CD8-positive, alpha-beta memory T cell (primary cell): ENCODE data around the gene IFNA5. TPM values are rescaled to one million over a fixed set of nuclear protein-coding genes. Genes with fewer than 3 reads are reported as not detected.

Experiments
- CTCF ChIA-PET: fragments of 350-600 bp; sonication (Branson Sonifier 250); formaldehyde crosslinking; loops from one replicate; lab custom pipeline; 2021; ENCODE audit warnings: antibody characterized with exemption; lab: Charles Lee
- POLR2A ChIA-PET: fragments of 350-600 bp; sonication (Branson Sonifier 250); formaldehyde crosslinking; loops from one replicate; lab custom pipeline; 2021; ENCODE audit warnings: antibody characterized with exemption; lab: Charles Lee
- DNase-seq, 5 donors: peaks; one replicate each; pipeline versions ENCODE4 v3.0.0 to v3.0.0-alpha.2; 2020 to 2022; ENCODE audit warnings: mixed read lengths in 1 of 5
- H3K27ac ChIP-seq: one replicate; pipeline ENCODE4 v1.7.0; 2013; ENCODE audit warnings: low read depth, mild to moderate bottlenecking, low read length, moderate library complexity
- H3K27me3 ChIP-seq: 2 replicates; pipeline ENCODE4 v1.7.0; 2013; ENCODE audit warnings: low read length, mild to moderate bottlenecking; ENCODE audit not compliant: insufficient read depth, poor library complexity, severe bottlenecking
- H3K36me3 ChIP-seq: 2 replicates; pipeline ENCODE4 v1.7.0; 2013; ENCODE audit warnings: mild to moderate bottlenecking, low read length, moderate library complexity; ENCODE audit not compliant: insufficient read depth
- H3K4me1 ChIP-seq: 2 replicates; pipeline ENCODE4 v1.7.0; 2013; ENCODE audit warnings: mild to moderate bottlenecking, low read length, moderate library complexity; ENCODE audit not compliant: insufficient read depth
- H3K4me3 ChIP-seq: 2 replicates; pipeline ENCODE4 v1.7.0; 2013; ENCODE audit warnings: mild to moderate bottlenecking, low read length
- H3K9me3 ChIP-seq: 2 replicates; pipeline ENCODE4 v1.7.0; 2013; ENCODE audit warnings: mild to moderate bottlenecking, low read length
- H3K27ac Mint-ChIP-seq, 8 donors: one replicate each; pipeline ENCODE4 v1.8.0; 2020 to 2021; ENCODE audit warnings: mixed read lengths in 8 of 8, mild to moderate bottlenecking in 6 of 8, inconsistent platforms in 3 of 8, moderate library complexity in 3 of 8
- H3K27me3 Mint-ChIP-seq, 2 donors: one replicate each; pipeline ENCODE4 v1.8.0; 2020 to 2021; ENCODE audit warnings: mixed read lengths in 2 of 2, mild to moderate bottlenecking in 1 of 2, moderate library complexity in 1 of 2
- H3K36me3 Mint-ChIP-seq, 3 donors: one replicate each; pipeline ENCODE4 v1.8.0; 2020 to 2021; ENCODE audit warnings: mixed read lengths in 3 of 3, inconsistent platforms in 1 of 3, mild to moderate bottlenecking in 1 of 3
- H3K4me1 Mint-ChIP-seq, 3 donors: one replicate each; pipeline ENCODE4 v1.8.0; 2020 to 2021; ENCODE audit warnings: mixed read lengths in 3 of 3, inconsistent platforms in 1 of 3, mild to moderate bottlenecking in 1 of 3
- H3K4me3 Mint-ChIP-seq, 7 donors: one replicate each; pipeline ENCODE4 v1.8.0; 2020 to 2021; ENCODE audit warnings: mixed read lengths in 7 of 7, mild to moderate bottlenecking in 6 of 7, moderate library complexity in 4 of 7, inconsistent platforms in 2 of 7
- H3K9me3 Mint-ChIP-seq, 5 donors: one replicate each; pipeline ENCODE4 v1.8.0; 2020 to 2022; ENCODE audit warnings: mixed read lengths in 5 of 5, mild to moderate bottlenecking in 3 of 5, moderate library complexity in 2 of 5, inconsistent platforms in 1 of 5
- polyA plus RNA-seq: library from polyadenylated mRNA; unstranded; fragments of 300-500 nt; fragmentation: Illumina TruSeq; gene quantifications from one replicate; pipeline ENCODE4 v1.2.3, GENCODE V29; 2021
- total RNA-seq, 2 experiments: library from RNA; stranded (reverse); gene quantifications; one replicate each; pipeline ENCODE4 v1.2.3, GENCODE V29; 2021

Gene IFNA5
- total and polyA plus RNA-seq, 3 experiments from 2014 or later = not detected

- Mint-ChIP-seq H3K27me3 (peaks cover 0 to 4% of the 10 kb centered on the region in 2 donors), H3K27ac (peak overlapping the region in 1 of 8 donors; percentile 53), H3K4me3 (no peak overlapping the region), H3K4me1 (peaks cover 3 to 8% (median 5%) of the 10 kb centered on the region in 3 donors), H3K9me3 (no peaks in the 10 kb centered on the region), H3K36me3 (peaks cover 4 to 7% (median 7%) of the 10 kb centered on the region in 3 donors)
- Histone ChIP-seq H3K27me3 (no peaks in the 10 kb centered on the region), H3K9me3 (no peaks in the 10 kb centered on the region), H3K4me1 (no peaks in the 10 kb centered on the region), H3K27ac (no peak overlapping the region), H3K4me3 (no peak overlapping the region), H3K36me3 (no peaks in the 10 kb centered on the region)
- POLR2A ChIA-PET = no interaction called here
- no peak for DNase-seq
- CTCF ChIA-PET = interaction anchor here (1.0 to 1.7 kb wide), 3 partner anchors 64 to 122 kb away, joined by 3 read pairs; no protein-coding TSS in a partner anchor
Measured at GRCh38 chr9:21316032-21316842, 11.1 kb upstream of the IFNA5 start.

- Histone ChIP-seq H3K36me3 (no peaks in the 10 kb centered on the region), H3K27ac (no peak overlapping the region), H3K4me1 (no peaks in the 10 kb centered on the region), H3K4me3 (no peak overlapping the region), H3K9me3 (no peaks in the 10 kb centered on the region), H3K27me3 (no peaks in the 10 kb centered on the region)
- peaks cover 0 to 2% (median 0%) of the 10 kb centered on the region in 5 donors for H3K9me3 Mint-ChIP-seq
- POLR2A ChIA-PET = no interaction called here
- H3K27ac Mint-ChIP-seq = no peak overlapping the region
- H3K36me3 Mint-ChIP-seq = peaks cover 0 to 4% (median 0%) of the 10 kb centered on the region in 3 donors
- H3K4me1 Mint-ChIP-seq = peaks cover 3 to 6% (median 5%) of the 10 kb centered on the region in 3 donors
- no peak for DNase-seq
- CTCF ChIA-PET = no interaction called here
- peaks cover 7 to 12% of the 10 kb centered on the region in 2 donors for H3K27me3 Mint-ChIP-seq
- H3K4me3 Mint-ChIP-seq = no peak overlapping the region
Measured at GRCh38 chr9:21314152-21314551, 9.0 kb upstream of the IFNA5 start.

- peaks cover 0 to 2% (median 0%) of the 10 kb centered on the region in 5 donors for H3K9me3 Mint-ChIP-seq
- H3K27ac Mint-ChIP-seq = no peak overlapping the region
- H3K4me3 Mint-ChIP-seq = no peak overlapping the region
- H3K36me3 ChIP-seq = no peaks in the 10 kb centered on the region
- H3K4me1 Mint-ChIP-seq = no peaks in the 10 kb centered on the region
- ChIA-PET CTCF (no interaction called here), POLR2A (no interaction called here)
- DNase-seq = no peak
- H3K36me3 Mint-ChIP-seq = peaks cover 0 to 4% (median 0%) of the 10 kb centered on the region in 3 donors
- no peaks in the 10 kb centered on the region for H3K27me3 ChIP-seq
- no peak overlapping the region for H3K27ac ChIP-seq
- no peak overlapping the region for H3K4me3 ChIP-seq
- H3K9me3 ChIP-seq = no peaks in the 10 kb centered on the region
- no peaks in the 10 kb centered on the region for H3K4me1 ChIP-seq
- peaks cover 7 to 22% of the 10 kb centered on the region in 2 donors for H3K27me3 Mint-ChIP-seq
Measured at GRCh38 chr9:21311889-21312288, 6.8 kb upstream of the IFNA5 start.

GRCh38 chr9:21295992-21296391, 9.1 kb downstream of the IFNA5 start:
- H3K9me3 Mint-ChIP-seq = peaks cover 0 to 4% (median 0%) of the 10 kb centered on the region in 5 donors
- Histone ChIP-seq H3K9me3 (no peaks in the 10 kb centered on the region), H3K4me3 (no peak overlapping the region), H3K27me3 (no peaks in the 10 kb centered on the region), H3K27ac (no peak overlapping the region), H3K36me3 (no peaks in the 10 kb centered on the region), H3K4me1 (no peaks in the 10 kb centered on the region)
- no peaks in the 10 kb centered on the region for H3K36me3 Mint-ChIP-seq
- ChIA-PET POLR2A (interaction anchor here (1.0 kb wide), 1 partner anchor 43 kb away, joined by 4 read pairs; no protein-coding TSS in a partner anchor), CTCF (no interaction called here)
- H3K4me3 Mint-ChIP-seq = no peak overlapping the region
- peaks cover 5 to 35% of the 10 kb centered on the region in 2 donors for H3K27me3 Mint-ChIP-seq
- H3K4me1 Mint-ChIP-seq = peaks cover 2 to 14% (median 5%) of the 10 kb centered on the region in 3 donors
- DNase-seq = no peak
- peak overlapping the region in 1 of 8 donors; percentile 43 for H3K27ac Mint-ChIP-seq

GRCh38 chr9:21294904-21295538, 10.1 kb downstream of the IFNA5 start:
- H3K27ac Mint-ChIP-seq = no peak overlapping the region
- H3K36me3 ChIP-seq = no peaks in the 10 kb centered on the region
- peaks cover 0 to 2% (median 0%) of the 10 kb centered on the region in 3 donors for H3K36me3 Mint-ChIP-seq
- POLR2A ChIA-PET = interaction anchor here (1.0 kb wide), 1 partner anchor 42 kb away, joined by 4 read pairs; no protein-coding TSS in a partner anchor
- H3K4me3 Mint-ChIP-seq = peak overlapping the region in 1 of 7 donors; percentile 2
- no peak overlapping the region for H3K27ac ChIP-seq
- H3K4me1 Mint-ChIP-seq = peaks cover 2 to 14% (median 5%) of the 10 kb centered on the region in 3 donors
- CTCF ChIA-PET = no interaction called here
- H3K9me3 ChIP-seq = no peaks in the 10 kb centered on the region
- H3K27me3 ChIP-seq = no peaks in the 10 kb centered on the region
- H3K9me3 Mint-ChIP-seq = peaks cover 0 to 4% (median 0%) of the 10 kb centered on the region in 5 donors
- peaks cover 5 to 28% of the 10 kb centered on the region in 2 donors for H3K27me3 Mint-ChIP-seq
- H3K4me3 ChIP-seq = no peak overlapping the region
- no peaks in the 10 kb centered on the region for H3K4me1 ChIP-seq
- DNase-seq = no peak

- H3K9me3 Mint-ChIP-seq = peaks cover 0 to 4% (median 0%) of the 10 kb centered on the region in 5 donors
- H3K27ac Mint-ChIP-seq = no peak overlapping the region
- Histone ChIP-seq H3K27me3 (no peaks in the 10 kb centered on the region), H3K4me3 (no peak overlapping the region), H3K9me3 (no peaks in the 10 kb centered on the region), H3K27ac (no peak overlapping the region), H3K36me3 (no peaks in the 10 kb centered on the region), H3K4me1 (no peaks in the 10 kb centered on the region)
- peaks cover 2 to 14% (median 5%) of the 10 kb centered on the region in 3 donors for H3K4me1 Mint-ChIP-seq
- no peak overlapping the region for H3K4me3 Mint-ChIP-seq
- ChIA-PET POLR2A (no interaction called here), CTCF (no interaction called here)
- peaks cover 0 to 2% (median 0%) of the 10 kb centered on the region in 3 donors for H3K36me3 Mint-ChIP-seq
- DNase-seq = no peak
- peaks cover 5 to 28% of the 10 kb centered on the region in 2 donors for H3K27me3 Mint-ChIP-seq
Measured at GRCh38 chr9:21294364-21294774, 10.7 kb downstream of the IFNA5 start.

- H3K27me3 Mint-ChIP-seq = peaks cover 13 to 53% of the 10 kb centered on the region in 2 donors
- H3K36me3 Mint-ChIP-seq = peaks cover 0 to 2% (median 0%) of the 10 kb centered on the region in 3 donors
- ChIA-PET CTCF (interaction anchor here (1.3 kb wide), 1 partner anchor 54 kb away, joined by 4 read pairs; no protein-coding TSS in a partner anchor), POLR2A (no interaction called here)
- Histone ChIP-seq H3K4me3 (no peak overlapping the region), H3K36me3 (no peaks in the 10 kb centered on the region), H3K27ac (no peak overlapping the region), H3K9me3 (no peaks in the 10 kb centered on the region), H3K27me3 (peaks cover 3% of the 10 kb centered on the region), H3K4me1 (no peaks in the 10 kb centered on the region)
- DNase-seq = no peak
- H3K9me3 Mint-ChIP-seq = peaks cover 0 to 2% (median 0%) of the 10 kb centered on the region in 5 donors
- H3K4me1 Mint-ChIP-seq = peaks cover 0 to 6% (median 0%) of the 10 kb centered on the region in 3 donors
- H3K27ac Mint-ChIP-seq = no peak overlapping the region
- no peak overlapping the region for H3K4me3 Mint-ChIP-seq
Measured at GRCh38 chr9:21289848-21290247, 15.3 kb downstream of the IFNA5 start.
